Kidney (tissue), 14 donors: ENCODE data around the gene ARHGAP27. TPM values are rescaled to one million over a fixed set of nuclear protein-coding genes. Genes with fewer than 3 reads are reported as not detected.
"Not testable (repeated sequence)": the region's sequence is repeated elsewhere in the genome, so short reads cannot be mapped to it uniquely, and the experiment has no call there.

ENCODE experiments used
- DNase-seq, 5 donors: peaks; one replicate each; pipeline ENCODE4 v3.0.0-alpha.2; 2013 to 2020
- FAIRE-seq: peaks from 2 replicates; lab custom pipeline; 2012; peaks lifted over from hg19 to GRCh38; lab: Jason Lieb, UNC
- H3K27ac ChIP-seq, 2 donors: one replicate each; pipeline ENCODE4 v1.7.0; 2013; ENCODE audit warnings: low read depth in 2 of 2, low read length in 2 of 2, inconsistent platforms in 1 of 2
- H3K27me3 ChIP-seq: one replicate; pipeline ENCODE4 v1.7.1; 2013; ENCODE audit warnings: low read length, inconsistent platforms; ENCODE audit not compliant: control insufficient read depth, insufficient read depth
- H3K36me3 ChIP-seq, 3 donors: one replicate each; pipeline versions ENCODE4 v1.7.0 to v1.7.1; 2013; ENCODE audit warnings: low read length in 3 of 3, control low read depth in 1 of 3, inconsistent platforms in 1 of 3; ENCODE audit not compliant: insufficient read depth in 3 of 3, control insufficient read depth in 2 of 3
- H3K4me1 ChIP-seq, 3 donors: one replicate each; pipeline versions ENCODE4 v1.7.0 to v1.7.1; 2013; ENCODE audit warnings: low read length in 3 of 3, inconsistent platforms in 1 of 3, low read depth in 1 of 3; ENCODE audit not compliant: control insufficient read depth in 2 of 3, insufficient read depth in 2 of 3
- H3K4me3 ChIP-seq, 3 donors: one replicate each; pipeline versions ENCODE4 v1.7.0 to v1.8.1; 2013; ENCODE audit warnings: low read length in 3 of 3, control low read depth in 1 of 3, inconsistent platforms in 1 of 3
- H3K9ac ChIP-seq, 3 donors: one replicate each; pipeline versions ENCODE4 v1.7.0 to v1.7.1; 2013; ENCODE audit warnings: low read length in 3 of 3, control low read depth in 1 of 3, inconsistent platforms in 1 of 3
- H3K9me3 ChIP-seq, 3 donors: one replicate each; pipeline versions ENCODE4 v1.7.0 to v1.7.1; 2013; ENCODE audit warnings: low read length in 3 of 3, control low read depth in 1 of 3, inconsistent platforms in 1 of 3; ENCODE audit not compliant: control insufficient read depth in 2 of 3, insufficient read depth in 1 of 3
- intact Hi-C: fragments of 100-400 bp; cut with DNase I; formaldehyde crosslinking; loops from one replicate; pipeline ENCODE4 v1.11.1; 2022
- polyA plus RNA-seq: library from polyadenylated mRNA; stranded (reverse); fragments of 350-450 nt; fragmentation: Illumina TruSeq; extraction: RNeasy Lipid Tissue Mini Kit (QIAGEN cat#74804); gene quantifications from one replicate; pipeline ENCODE4 v1.2.3, GENCODE V29; 2014; ENCODE audit warnings: low read depth, low replicate concordance; ENCODE audit not compliant: insufficient read depth
- total RNA-seq: library from RNA; stranded (reverse); fragmentation: NEBNext Ultra II Directional; extraction: Animal tissue kit (Norgen Biotek cat#: 25700); gene quantifications from one replicate; pipeline ENCODE4 v1.2.1, GENCODE V29; 2021
- TF ChIP-seq, protein P1 (sequence below): IDR thresholded peaks from 3 replicates; pipeline ENCODE4 v1.5.1; 2012; ENCODE audit warnings: mild to moderate bottlenecking, moderate library complexity, borderline replicate concordance; ENCODE audit not compliant: insufficient read depth; ENCODE audit errors: extremely low read depth
- donor health status: control.
- donor health status: control.
- donor health status: control.
- donor health status: control.
- donor health status: control.
- donor health status: DM: yes; HTN: yes; CAD: no.
- donor health status: Normal renal cell carcinoma (clear cell type).

The ARHGAP27 gene
- total and polyA plus RNA-seq, 2 donors from 2014 or later: 13.3 to 57.2 TPM

DNA sequence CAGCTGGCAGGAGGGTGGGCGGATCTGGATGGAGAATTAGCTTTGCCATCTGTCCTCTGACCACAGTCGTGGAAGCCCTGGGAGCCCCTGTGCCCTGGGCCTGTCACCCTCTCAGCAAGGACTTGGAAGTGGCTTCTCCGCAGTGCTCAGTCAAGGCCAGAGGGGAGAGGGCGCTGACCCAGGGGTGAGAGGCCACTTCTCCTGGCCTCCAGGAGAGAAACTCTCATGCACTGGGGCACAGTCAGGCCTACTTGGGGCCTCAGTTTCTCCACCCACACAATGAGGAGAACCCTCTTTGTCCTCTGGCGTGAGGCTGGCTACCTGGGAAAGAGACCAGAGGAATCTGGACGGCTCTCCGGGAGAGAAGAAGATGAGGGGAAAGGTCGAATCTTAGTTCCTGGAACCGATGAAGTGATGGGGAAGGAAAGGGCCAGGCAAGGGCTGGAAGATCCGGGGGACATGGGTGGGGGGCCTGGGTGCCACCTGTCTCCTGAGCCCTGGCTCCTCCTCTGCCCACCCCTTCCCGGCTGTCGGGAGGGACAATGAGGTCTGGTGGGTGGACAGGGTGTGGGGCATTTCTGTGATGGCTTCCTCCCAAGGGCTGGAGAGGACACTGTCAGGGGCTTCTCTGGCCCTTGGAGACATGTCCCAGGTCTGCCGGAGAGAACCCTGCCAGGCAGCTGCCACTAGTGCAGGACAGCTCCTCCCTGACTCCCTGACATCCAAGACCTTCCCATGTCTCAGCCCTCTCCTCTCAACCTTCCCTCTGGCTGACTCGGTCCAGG is 9.0 kb upstream of the ARHGAP27 start:
- H3K9me3 ChIP-seq: no peaks in the 10 kb centered on the region
- DNase-seq (peak in 1 of 5 donors; percentile 37), FAIRE-seq (no peak)
- no peak overlapping the region for H3K4me3 ChIP-seq
- intact Hi-C loops: no loop called here
- H3K27ac ChIP-seq: no peak overlapping the region
- peaks cover 0 to 8% (median 5%) of the 10 kb centered on the region in 3 donors for H3K36me3 ChIP-seq
- TF ChIP-seq, protein P1, sequence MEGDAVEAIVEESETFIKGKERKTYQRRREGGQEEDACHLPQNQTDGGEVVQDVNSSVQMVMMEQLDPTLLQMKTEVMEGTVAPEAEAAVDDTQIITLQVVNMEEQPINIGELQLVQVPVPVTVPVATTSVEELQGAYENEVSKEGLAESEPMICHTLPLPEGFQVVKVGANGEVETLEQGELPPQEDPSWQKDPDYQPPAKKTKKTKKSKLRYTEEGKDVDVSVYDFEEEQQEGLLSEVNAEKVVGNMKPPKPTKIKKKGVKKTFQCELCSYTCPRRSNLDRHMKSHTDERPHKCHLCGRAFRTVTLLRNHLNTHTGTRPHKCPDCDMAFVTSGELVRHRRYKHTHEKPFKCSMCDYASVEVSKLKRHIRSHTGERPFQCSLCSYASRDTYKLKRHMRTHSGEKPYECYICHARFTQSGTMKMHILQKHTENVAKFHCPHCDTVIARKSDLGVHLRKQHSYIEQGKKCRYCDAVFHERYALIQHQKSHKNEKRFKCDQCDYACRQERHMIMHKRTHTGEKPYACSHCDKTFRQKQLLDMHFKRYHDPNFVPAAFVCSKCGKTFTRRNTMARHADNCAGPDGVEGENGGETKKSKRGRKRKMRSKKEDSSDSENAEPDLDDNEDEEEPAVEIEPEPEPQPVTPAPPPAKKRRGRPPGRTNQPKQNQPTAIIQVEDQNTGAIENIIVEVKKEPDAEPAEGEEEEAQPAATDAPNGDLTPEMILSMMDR: no peak
- no peaks in the 10 kb centered on the region for H3K27me3 ChIP-seq
- H3K9ac ChIP-seq: no peak overlapping the region
- H3K4me1 ChIP-seq: no peaks in the 10 kb centered on the region

DNA sequence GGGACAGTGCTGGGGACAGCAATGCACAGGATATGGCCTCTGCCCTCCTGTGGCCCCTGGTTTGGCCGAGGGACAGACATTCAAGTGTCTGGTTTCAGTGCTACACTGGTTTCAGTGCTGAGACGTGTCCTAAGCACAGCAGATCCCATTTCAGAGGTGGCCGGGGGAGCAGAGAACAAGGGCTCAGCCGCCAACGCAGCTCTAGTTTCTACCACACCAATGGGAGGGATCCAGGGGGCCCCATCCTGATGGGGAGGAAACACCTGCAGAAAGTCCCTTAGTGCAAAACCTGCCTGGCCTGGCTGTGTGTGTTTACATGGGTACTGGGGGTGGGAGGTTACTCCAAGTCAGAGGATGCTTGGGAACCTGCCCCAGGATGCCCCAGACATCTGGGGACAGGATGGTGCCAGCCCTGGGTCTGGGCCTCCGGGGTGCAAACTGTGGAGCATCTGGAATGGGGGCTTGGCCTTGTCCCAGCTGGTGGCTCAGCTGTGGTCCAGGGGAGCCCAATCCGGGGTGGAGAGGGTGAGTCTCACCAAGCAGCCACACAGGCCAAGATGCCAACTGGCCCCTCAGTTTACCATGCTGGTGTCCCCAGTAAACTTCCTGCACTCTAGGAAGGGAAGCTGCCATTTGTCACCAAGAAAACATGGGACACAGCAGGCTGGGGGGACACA is 8.3 kb upstream of the ARHGAP27 start:
- H3K9me3 ChIP-seq, intact Hi-C loops, FAIRE-seq, H3K36me3 ChIP-seq, H3K27ac ChIP-seq, H3K4me3 ChIP-seq, H3K4me1 ChIP-seq, H3K27me3 ChIP-seq, H3K9ac ChIP-seq: not testable (repeated sequence)
- peak; percentile 62 to 77 (median 71) for DNase-seq

DNA sequence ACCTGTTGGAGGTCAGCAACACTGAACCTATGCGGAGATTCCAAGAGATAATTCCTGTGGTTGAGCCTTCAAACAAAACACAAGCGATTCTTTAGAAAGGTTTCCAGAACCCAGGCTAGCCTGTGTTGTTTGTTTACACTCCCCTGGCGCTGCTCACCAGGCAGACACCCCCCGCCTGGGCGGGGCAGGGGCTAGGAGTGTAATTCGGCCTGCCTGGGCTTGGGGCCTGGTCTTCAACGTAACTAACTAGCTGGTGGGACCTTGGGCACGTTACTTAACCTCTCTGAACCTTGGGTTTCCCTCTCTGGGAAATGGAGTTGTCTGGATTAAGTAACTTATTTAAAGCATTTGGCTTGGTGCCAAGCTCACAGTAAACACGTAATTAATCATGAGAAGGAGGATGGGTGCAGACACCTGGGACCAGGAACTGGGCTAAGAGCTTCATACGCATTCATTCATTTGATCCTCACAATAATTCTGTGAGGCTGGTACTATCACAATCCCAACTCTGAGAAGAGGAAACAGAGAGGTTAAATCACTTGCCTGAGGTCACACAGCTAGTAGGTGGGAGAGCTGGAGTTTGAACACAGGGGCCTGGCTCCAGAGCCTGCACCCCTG is 7.6 kb upstream of the ARHGAP27 start:
- FAIRE-seq: no peak
- Histone ChIP-seq H3K4me1 (no peaks in the 10 kb centered on the region), H3K27ac (no peak overlapping the region), H3K4me3 (no peak overlapping the region), H3K27me3 (no peaks in the 10 kb centered on the region), H3K36me3 (peaks cover 0 to 8% (median 6%) of the 10 kb centered on the region in 3 donors), H3K9ac (no peak overlapping the region), H3K9me3 (no peaks in the 10 kb centered on the region)
- intact Hi-C loops: no loop called here
- DNase-seq: peak; percentile 34 to 73 (median 51)
- TF ChIP-seq, protein P1: no peak
